SK-MEL-5 (cell line): ENCODE measurements around the gene RILP. TPM values are rescaled to one million over a fixed set of nuclear protein-coding genes. Genes with fewer than 3 reads are reported as not detected.

Source experiments
- DNase-seq: peaks from one replicate; pipeline ENCODE4 v3.0.0-alpha.2; 2016; ENCODE audit warnings: low read depth, low spot score
- in situ Hi-C: cut with HindIII; loops from 2 replicates; pipeline ENCODE4 v1.10.0; 2016; ENCODE audit warnings: low sequenced_read_pairs, high pct_unique_total_duplicates, low pct_unique_long_range_greater_than_20kb
- total RNA-seq: library from RNA; depleted of rRNA; stranded (reverse); fragments of >200 nt; shearing (Covaris generic); gene quantifications from 2 replicates; pipeline ENCODE4 v1.2.3, GENCODE V29; 2014

The RILP gene
- total RNA-seq, 1 experiment from 2014 or later = 10.4 TPM

GRCh38 chr17:1650731-1651558, 1.3 kb upstream of the RILP start:
- in situ Hi-C loops = no loop called here
- DNase-seq = no peak

GRCh38 chr17:1648963-1649843, 463 bp downstream of the RILP start:
- in situ Hi-C loops = no loop called here
- DNase-seq = peak; percentile 93

DNA sequence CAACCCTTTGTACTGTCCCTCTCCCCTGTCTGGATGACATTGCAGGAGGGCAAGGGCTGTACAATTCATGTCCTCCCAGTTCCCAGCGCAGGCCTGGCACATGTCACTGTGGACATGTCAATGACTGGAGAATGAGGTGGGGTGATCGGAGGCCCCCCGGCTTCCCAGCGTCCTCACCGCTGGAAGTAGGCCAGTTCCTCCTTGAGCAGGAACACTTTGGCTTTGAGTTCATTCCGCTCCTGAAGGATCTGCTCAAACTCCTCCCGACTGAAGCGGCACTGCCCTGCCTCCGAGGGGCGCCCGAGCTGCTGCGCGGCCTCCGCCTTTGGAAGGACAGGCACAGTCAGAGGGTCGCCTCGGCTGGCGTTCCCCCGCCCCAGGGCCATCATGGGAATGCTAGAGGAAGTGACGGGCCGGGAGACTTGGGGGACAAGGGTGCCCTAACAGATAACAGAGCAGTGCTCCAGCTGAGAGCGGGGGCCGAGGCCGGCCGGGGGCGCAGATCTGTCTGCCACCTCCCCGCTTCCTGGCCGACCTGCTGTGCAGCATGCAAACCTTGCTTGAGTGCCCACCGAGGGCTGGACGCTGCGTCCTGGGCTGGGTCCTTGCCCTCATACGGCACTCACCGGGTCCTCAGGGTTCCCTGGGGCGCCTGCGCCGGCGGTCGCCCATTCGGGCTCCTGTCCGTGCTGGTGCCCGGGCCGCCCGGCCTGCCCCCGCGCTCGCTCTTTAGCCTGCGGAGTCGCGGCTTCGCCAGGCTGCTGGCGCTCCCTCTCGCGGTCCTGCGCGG, 1.3 kb downstream of the RILP start:
- in situ Hi-C loops = no loop called here
- peak; percentile 43 for DNase-seq

- in situ Hi-C loops = no loop called here
- no peak for DNase-seq
These were observed 1.9 kb downstream of the RILP start for GRCh38 chr17:1647802-1648171.

DNA sequence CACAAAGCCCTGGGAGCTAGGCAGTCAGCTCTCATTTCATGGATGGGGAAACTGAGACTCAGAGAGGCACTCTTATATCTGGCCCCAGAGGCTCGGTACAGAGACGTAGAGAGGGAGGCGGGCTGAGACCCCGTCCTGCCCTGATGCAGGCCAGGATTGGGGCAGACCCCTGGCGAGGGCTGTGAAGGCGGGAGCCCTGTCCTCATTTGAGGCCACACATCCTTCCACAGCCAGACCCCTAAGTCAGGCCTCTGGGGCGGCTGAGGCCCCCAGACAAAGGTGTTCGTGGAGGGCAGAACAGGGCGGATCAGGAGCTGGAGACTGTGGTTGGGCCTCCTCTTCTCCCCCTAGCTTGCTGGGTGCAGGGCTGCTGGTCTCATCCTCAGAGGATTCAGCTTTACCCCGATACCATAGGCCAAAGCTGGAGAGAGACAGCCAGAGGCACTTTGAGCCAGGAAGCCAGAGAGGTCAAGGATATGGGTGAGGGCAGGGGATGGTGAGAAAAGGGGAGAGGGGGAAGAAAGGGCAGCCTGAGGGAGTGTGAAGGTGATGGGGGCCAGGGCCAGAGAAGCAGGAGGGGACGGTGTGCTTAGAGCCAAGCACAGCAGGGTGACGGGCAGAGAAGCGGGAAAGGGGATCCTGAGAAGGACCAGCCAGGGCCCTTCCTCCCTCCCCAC, 3.3 kb downstream of the RILP start:
- no peak for DNase-seq
- in situ Hi-C loops = no loop called here

DNA sequence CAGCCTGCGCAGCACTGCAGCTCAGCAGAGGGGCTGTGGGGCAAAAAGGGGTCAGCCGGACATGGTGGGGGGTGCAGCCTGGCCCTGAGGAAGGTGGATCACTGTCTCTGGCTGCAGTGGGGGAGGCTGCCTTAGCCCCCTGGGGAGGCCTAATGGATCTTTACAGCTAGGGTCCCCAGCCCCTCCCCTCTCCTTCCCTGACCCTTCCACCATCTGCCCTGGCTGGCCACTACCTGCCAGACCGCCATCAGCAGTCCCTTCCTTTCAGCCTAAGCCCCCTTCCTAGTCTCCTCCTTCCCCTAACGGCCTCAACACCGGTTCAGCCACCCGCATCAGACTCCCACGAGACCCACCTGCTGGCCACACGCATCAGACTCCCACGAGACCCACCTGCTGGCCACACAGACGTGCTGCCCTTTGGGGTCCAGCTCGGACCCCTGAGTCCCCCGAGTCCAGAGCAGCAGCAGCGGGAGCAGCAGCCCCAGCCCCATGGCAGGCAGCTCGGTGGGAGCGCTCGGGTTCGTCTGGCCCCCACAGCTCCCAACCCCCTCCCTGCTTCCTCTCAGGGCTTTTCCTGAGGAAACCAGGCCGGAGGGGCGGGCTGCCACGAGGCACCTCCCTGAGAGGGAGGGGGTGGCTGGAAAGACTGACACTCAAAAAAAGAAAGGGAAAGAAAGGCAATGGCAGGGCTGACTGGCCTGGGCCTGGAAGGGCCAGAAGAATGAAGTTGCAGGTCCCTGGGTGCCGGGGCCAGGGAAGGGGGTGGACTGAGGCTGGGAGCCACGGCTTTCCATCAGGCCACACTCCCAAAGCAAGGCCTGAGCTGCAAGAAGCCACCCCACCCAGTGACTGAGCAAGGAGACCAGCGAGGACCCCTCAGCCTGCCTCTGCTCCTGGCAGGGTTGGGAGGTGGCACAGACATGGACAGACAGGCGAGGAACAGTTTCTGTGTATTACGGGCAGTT, 4.2 kb downstream of the RILP start, which contains the start of gene SCARF1:
Gene SCARF1 (minus strand): TSS at position 526 of the 965 bp plus-strand sequence. CDS start 35 bp downstream, at position 491.
- DNase-seq = no peak
- in situ Hi-C loops = no loop called here

GRCh38 chr17:1644493-1645206, 5.0 kb downstream of the RILP start:
- in situ Hi-C loops = no loop called here
- DNase-seq = no peak

- DNase-seq = no peak
- in situ Hi-C loops = no loop called here
These were observed 5.6 kb downstream of the RILP start for GRCh38 chr17:1643999-1644492.

DNA sequence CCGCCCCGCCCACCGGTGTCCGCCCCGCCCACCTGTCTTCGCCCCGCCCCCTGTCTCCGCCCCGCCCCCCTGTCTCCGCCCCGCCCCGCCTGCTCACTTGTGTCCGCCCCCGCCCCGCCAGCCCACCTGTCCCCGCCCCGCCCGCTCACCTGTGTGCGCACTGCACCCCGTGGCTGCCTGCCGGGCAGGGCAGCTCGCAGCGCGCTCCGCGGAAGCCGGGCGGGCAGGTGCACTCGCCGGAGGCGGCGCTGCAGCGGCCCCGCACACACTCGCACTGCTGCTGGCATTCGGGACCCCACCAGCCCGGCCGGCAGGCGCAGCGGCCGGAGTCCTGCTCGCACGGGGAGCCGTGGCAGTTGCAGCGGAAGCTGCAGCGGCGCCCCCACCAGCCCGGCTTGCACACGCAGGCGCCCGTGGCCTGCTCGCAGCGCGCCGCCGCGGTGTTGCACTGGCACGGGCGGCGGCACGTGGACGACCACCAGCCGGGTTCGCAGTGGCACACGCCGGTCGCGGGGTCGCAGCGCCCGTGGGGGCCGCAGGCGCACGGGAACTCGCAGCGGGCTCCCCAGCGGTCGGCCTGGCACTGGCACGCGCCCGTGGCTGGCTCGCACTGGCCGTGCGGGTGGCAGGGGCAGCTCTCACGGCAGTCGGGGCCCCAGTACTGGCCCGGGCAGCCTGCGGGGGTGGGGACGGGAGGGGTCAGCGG, 6.2 kb downstream of the RILP start:
- in situ Hi-C loops = no loop called here
- DNase-seq = no peak

DNA sequence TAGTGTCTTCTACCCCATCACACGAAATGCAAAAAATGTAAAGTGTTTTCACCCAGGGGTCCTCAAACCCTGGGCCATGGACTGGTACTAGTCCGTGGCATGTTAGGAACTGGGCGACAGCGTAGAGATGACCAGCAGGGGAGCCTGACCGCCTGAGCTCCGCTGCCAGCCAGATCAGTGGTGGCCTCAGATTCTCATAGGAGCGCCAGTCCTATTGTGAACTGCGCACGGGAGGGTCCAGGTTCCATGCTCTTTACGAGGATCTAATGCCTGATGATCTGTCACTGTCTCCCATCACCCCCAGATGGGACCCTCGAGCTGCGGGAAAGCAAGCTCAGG, 8.6 kb downstream of the RILP start:
- in situ Hi-C loops = no loop called here
- no peak for DNase-seq

DNA sequence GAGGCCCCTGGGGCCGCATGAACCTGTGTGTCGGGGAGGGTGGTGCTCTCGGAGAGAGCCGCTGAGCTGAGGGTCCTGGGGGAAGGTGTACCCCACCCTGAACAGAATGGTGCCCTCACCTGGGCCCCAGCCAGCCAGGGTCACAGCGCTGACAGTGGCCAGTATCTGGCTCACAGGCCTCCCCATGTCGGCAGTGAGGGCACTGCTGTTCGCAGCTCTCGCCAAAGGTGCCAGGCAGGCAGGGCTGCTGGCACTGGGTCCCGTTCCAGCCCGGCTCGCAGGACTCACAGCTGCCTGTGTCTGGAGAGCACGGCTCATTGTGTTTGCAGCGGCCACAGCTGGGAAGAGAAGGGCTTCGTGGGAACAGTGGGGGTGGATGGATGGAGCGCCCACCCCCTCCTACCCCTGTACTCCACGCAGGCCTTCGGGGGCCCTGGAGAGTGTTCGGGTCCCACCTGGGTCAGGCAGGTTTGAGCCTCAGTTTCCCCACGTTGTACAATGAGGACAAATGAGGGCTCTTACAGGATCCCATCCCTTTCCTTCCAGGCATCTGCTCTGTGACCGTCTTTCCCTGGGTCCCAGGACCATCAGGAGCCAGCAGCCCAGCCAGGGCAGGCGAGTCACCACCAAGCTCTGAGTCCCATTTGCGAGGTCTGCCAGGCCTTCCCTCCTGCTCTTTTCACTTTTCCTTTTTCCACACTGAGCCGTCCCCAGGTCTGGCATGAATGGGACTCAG, 9.2 kb downstream of the RILP start:
- in situ Hi-C loops = no loop called here
- DNase-seq = no peak

DNA sequence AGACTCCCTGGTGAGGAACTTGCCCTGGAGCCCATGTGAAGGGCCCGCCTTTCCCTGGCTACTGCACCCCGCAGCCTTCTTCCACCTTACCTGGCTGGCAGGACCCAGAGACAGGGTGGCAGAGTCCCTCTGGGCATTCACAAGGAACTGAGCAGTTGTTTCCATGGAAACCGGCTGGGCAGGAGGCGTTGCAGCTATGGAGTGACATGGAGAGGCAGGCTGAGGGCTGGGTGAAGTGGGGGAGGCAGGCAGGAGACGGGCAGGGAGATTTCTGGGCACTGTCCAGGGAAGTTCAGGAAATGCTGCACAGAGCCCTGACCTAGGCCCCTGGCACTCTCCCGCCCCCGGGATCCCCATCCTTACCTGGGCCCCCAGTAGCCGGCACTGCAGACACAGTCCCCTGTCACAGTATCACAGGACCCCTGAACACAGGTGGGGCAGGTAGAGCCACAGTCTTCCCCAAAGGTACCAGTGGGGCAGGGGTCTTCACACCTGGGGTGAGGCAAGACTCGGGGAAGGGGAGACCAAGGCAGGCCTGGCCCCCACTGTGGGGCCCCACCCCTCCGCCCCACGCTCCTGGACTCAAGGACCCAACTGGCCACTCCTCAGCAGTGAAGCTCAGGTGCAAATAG, 10.0 kb downstream of the RILP start:
- in situ Hi-C loops = no loop called here

GRCh38 chr17:1638624-1639300, 10.9 kb downstream of the RILP start:
- in situ Hi-C loops = no loop called here
- no peak for DNase-seq

More for the DNA sequence above, 10.0 kb downstream of the RILP start:
- no peak for DNase-seq

GRCh38 chr17:1638171-1638590, 11.5 kb downstream of the RILP start:
- DNase-seq = no peak
- in situ Hi-C loops = no loop called here
